Measurements from ENCODE around the gene RASGRP2. TPM values are rescaled to one million over a fixed set of nuclear protein-coding genes. Genes with fewer than 3 reads are reported as not detected.

Gene RASGRP2
- total RNA-seq, 1 donor from 2014 or later, result 11.7 TPM

GRCh38 chr11:64736654-64737053 is 7.3 kb downstream of the RASGRP2 start:
- Mint-ChIP-seq H3K27ac (no peak overlapping the region), H3K36me3 (no peaks in the 10 kb centered on the region), H3K27me3 (peaks cover 48% of the 10 kb centered on the region), H3K9me3 (no peaks in the 10 kb centered on the region), H3K4me3 (no peak overlapping the region), H3K4me1 (ENCODE audit: unreplicated experiment) (no peaks in the 10 kb centered on the region)
- TF ChIP-seq CTCF (conservative IDR thresholded peaks at IDR 0.05), result no peak
- DNase-seq (ENCODE audit: extremely low spot score, unreplicated experiment), result no peak

GRCh38 chr11:64735725-64736259 is 8.2 kb downstream of the RASGRP2 start:
- Mint-ChIP-seq H3K27me3 (peaks cover 40% of the 10 kb centered on the region), H3K27ac (no peak overlapping the region), H3K36me3 (no peaks in the 10 kb centered on the region), H3K9me3 (no peaks in the 10 kb centered on the region), H3K4me1 (ENCODE audit: unreplicated experiment) (no peaks in the 10 kb centered on the region), H3K4me3 (no peak overlapping the region)
- TF ChIP-seq CTCF (conservative IDR thresholded peaks at IDR 0.05), result no peak
- no peak for DNase-seq (ENCODE audit: extremely low spot score, unreplicated experiment)

- Mint-ChIP-seq H3K4me3 (no peak overlapping the region), H3K36me3 (no peaks in the 10 kb centered on the region)
These were observed 8.9 kb downstream of the RASGRP2 start for GRCh38 chr11:64734811-64735724.

GRCh38 chr11:64731601-64732000 is 12.3 kb downstream of the RASGRP2 start:
- peaks cover 2% of the 10 kb centered on the region for H3K4me1 Mint-ChIP-seq (ENCODE audit: unreplicated experiment)
- no peak overlapping the region for H3K27ac Mint-ChIP-seq
- H3K36me3 Mint-ChIP-seq, result no peaks in the 10 kb centered on the region
- no peaks in the 10 kb centered on the region for H3K9me3 Mint-ChIP-seq
- TF ChIP-seq CTCF (conservative IDR thresholded peaks at IDR 0.05), result no peak
- H3K4me3 Mint-ChIP-seq, result no peak overlapping the region
- DNase-seq (ENCODE audit: extremely low spot score, unreplicated experiment), result no peak
- peaks cover 39% of the 10 kb centered on the region for H3K27me3 Mint-ChIP-seq

More at GRCh38 chr11:64734811-64735724, 8.9 kb downstream of the RASGRP2 start:
- no peaks in the 10 kb centered on the region for H3K9me3 Mint-ChIP-seq
- H3K4me1 Mint-ChIP-seq (ENCODE audit: unreplicated experiment), result no peaks in the 10 kb centered on the region
- TF ChIP-seq CTCF (conservative IDR thresholded peaks at IDR 0.05), result no peak
- no peak overlapping the region for H3K27ac Mint-ChIP-seq
- H3K27me3 Mint-ChIP-seq, result peaks cover 40% of the 10 kb centered on the region
- no peak for DNase-seq (ENCODE audit: extremely low spot score, unreplicated experiment)

GRCh38 chr11:64729851-64730382 is 14.0 kb downstream of the RASGRP2 start:
- peak; percentile 71 for DNase-seq (ENCODE audit: extremely low spot score, unreplicated experiment)
- no peaks in the 10 kb centered on the region for H3K9me3 Mint-ChIP-seq
- peaks cover 40% of the 10 kb centered on the region for H3K27me3 Mint-ChIP-seq
- TF ChIP-seq CTCF (conservative IDR thresholded peaks at IDR 0.05), result no peak
- H3K4me1 Mint-ChIP-seq (ENCODE audit: unreplicated experiment), result peaks cover 12% of the 10 kb centered on the region
- no peaks in the 10 kb centered on the region for H3K36me3 Mint-ChIP-seq
- H3K27ac Mint-ChIP-seq, result no peak overlapping the region
- H3K4me3 Mint-ChIP-seq, result no peak overlapping the region
